K562 (cell line): ENCODE measurements around the gene OR56A5. TPM values are rescaled to one million over a fixed set of nuclear protein-coding genes. Genes with fewer than 3 reads are reported as not detected.

Experiments used
- ATF3 ChIP-seq, 2 experiments: fragments of 450-650 bp in 1 of 2; sonication (generic) in 1 of 2; formaldehyde crosslinking in 1 of 2; IDR thresholded peaks in 1 of 2; conservative IDR thresholded peaks in 1 of 2; 2 replicates each; pipeline versions ENCODE4 v1.6.1 to v1.8.1; 2016 to 2023; ENCODE audit warnings: mild to moderate bottlenecking in 2 of 2, moderate library complexity in 2 of 2, inconsistent platforms in 1 of 2, missing genetic modification reagents in 1 of 2
- BRD9 ChIP-seq: fragments of 450-650 bp; IDR thresholded peaks from 2 replicates; pipeline ENCODE4 v1.6.1; 2018; ENCODE audit warnings: low read depth; ENCODE audit not compliant: partially characterized antibody
- C11orf30 ChIP-seq: fragments of 450-650 bp; IDR thresholded peaks from 2 replicates; pipeline ENCODE4 v1.6.1; 2016; ENCODE audit warnings: low read depth, mild to moderate bottlenecking
- MAFF ChIP-seq: IDR thresholded peaks from 2 replicates; pipeline ENCODE4 v1.6.1; 2012; ENCODE audit warnings: low read length, improper control_type of control experiment
- MAFG ChIP-seq: fragments of 450-650 bp; conservative IDR thresholded peaks from 2 replicates; pipeline ENCODE4 v1.6.1; 2016; ENCODE audit warnings: missing genetic modification characterization, missing compliant biosample characterization
- MAZ ChIP-seq, 2 experiments: fragments of 450-650 bp in 1 of 2; sonication (generic) in 1 of 2; formaldehyde crosslinking; IDR thresholded peaks in 1 of 2; conservative IDR thresholded peaks in 1 of 2; 2 replicates each; pipeline versions ENCODE4 v1.4.0 to v1.5.0; 2020; ENCODE audit warnings: mild to moderate bottlenecking in 1 of 2, missing genetic modification reagents in 1 of 2
- STAT5A ChIP-seq: IDR thresholded peaks from 2 replicates; pipeline ENCODE4 v1.6.1; 2012; ENCODE audit warnings: low read length, inconsistent platforms, borderline replicate concordance
- TRIM24 ChIP-seq, 2 experiments: fragments of 450-650 bp; IDR thresholded peaks; 2 replicates each; pipeline ENCODE4 v1.6.1; 2016
- YY1 ChIP-seq, 3 experiments: IDR thresholded peaks; 2 replicates each; pipeline ENCODE4 v1.6.1; 2011; ENCODE audit warnings: low read length in 2 of 3, mild to moderate bottlenecking in 2 of 3, moderate library complexity in 2 of 3, borderline replicate concordance in 1 of 3, control low read depth in 1 of 3, low read depth in 1 of 3; ENCODE audit not compliant: insufficient read depth in 3 of 3, insufficient replicate concordance in 2 of 3, control insufficient read depth in 1 of 3, insufficient read length in 1 of 3; ENCODE audit errors: extremely low read depth in 1 of 3
- ZC3H11A ChIP-seq: IDR thresholded peaks from 2 replicates; pipeline ENCODE4 v1.6.1; 2012; ENCODE audit warnings: low read depth, low read length, improper control_type of control experiment
- polyA plus RNA-seq, 8 experiments: library from polyadenylated mRNA; depleted of rRNA in 4 of 8; stranded (reverse) in 5 of 8; unstranded in 3 of 8; fragments of >200 nt; fragmentation: Nextera tagmentation in 2 of 8; fragmentation: Illumina TruSeq in 1 of 8; extraction: Ambion mirVana in 2 of 8; extraction: Trizol in 1 of 8; gene quantifications; 2 replicates each; pipeline versions ENCODE4 v1.2.1 to v1.2.3, GENCODE V29; 2011 to 2014; ENCODE audit warnings: inconsistent platforms in 1 of 8, missing spikeins in 1 of 8
- total RNA-seq, 7 experiments: library from RNA; depleted of rRNA in 6 of 7; stranded (reverse); fragments of >200 nt in 6 of 7; fragmentation: Illumina TruSeq in 2 of 7; extraction: Trizol in 2 of 7; gene quantifications; 2 replicates each; pipeline versions ENCODE4 v1.2.1 to v1.2.3, GENCODE V29; 2011 to 2021; ENCODE audit warnings: low replicate concordance in 1 of 7
- TF ChIP-seq, protein P1 (sequence below): sonication (generic); formaldehyde crosslinking; IDR thresholded peaks from 2 replicates; pipeline ENCODE4 v1.8.1; 2023; ENCODE audit warnings: mild to moderate bottlenecking, missing genetic modification reagents

Gene OR56A5
- total and polyA plus RNA-seq, 9 of the 15 experiments (the other 6 are each of a cell fraction or from before 2014, with no cell fraction given) = not detected

DNA sequence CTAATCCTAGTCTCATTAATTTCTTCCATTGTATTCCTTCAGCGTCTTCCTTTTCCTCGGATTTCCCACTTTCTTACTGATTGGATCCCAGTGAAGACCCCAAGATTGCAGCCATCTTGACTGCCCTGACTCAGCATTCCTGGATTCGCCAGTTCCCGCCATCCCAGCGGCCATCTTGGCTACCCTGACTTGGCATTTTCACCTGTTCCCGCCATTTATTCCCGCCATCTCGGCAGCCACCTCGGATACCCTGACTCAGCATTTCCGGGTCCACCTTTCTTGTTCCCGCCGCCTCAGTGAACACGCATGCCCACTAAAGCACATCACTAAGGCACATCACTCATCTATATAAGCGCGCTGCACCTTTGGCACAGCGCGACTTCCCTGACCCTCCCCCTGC is 40.0 kb downstream of the OR56A5 start (continued):
- TF ChIP-seq ATF3 (IDR thresholded peaks at IDR 0.05) (peak; percentile 8; the same call in 1 of the 2 replicates), ATF3 (CRISPR knock-in tag; conservative IDR thresholded peaks at IDR 0.05) (no peak), BRD9 (no peak), TRIM24 (IDR thresholded peaks at IDR 0.05) (peak; percentile 75 to 84; a peak in 3 of 4 replicates), C11orf30 (peak; percentile 90), MAZ (CRISPR knock-in tag; conservative IDR thresholded peaks at IDR 0.05 in 1 of 2, IDR thresholded peaks at IDR 0.05 in 1 of 2) (no peak), MAFG (tag) (peak; percentile 84), MAFF (peak; percentile 87), STAT5A (no peak), YY1 (IDR thresholded peaks at IDR 0.05; ENCODE audit: borderline replicate concordance in 1 of 3, control insufficient read depth in 1 of 3, extremely low read depth in 1 of 3, insufficient read depth in 3 of 3, insufficient read length in 1 of 3, insufficient replicate concordance in 2 of 3, low read depth in 1 of 3, low read length in 2 of 3) (peak in 2 of 3 experiments; percentile 38 to 79), ZC3H11A (no peak)
- TF ChIP-seq, protein P1, sequence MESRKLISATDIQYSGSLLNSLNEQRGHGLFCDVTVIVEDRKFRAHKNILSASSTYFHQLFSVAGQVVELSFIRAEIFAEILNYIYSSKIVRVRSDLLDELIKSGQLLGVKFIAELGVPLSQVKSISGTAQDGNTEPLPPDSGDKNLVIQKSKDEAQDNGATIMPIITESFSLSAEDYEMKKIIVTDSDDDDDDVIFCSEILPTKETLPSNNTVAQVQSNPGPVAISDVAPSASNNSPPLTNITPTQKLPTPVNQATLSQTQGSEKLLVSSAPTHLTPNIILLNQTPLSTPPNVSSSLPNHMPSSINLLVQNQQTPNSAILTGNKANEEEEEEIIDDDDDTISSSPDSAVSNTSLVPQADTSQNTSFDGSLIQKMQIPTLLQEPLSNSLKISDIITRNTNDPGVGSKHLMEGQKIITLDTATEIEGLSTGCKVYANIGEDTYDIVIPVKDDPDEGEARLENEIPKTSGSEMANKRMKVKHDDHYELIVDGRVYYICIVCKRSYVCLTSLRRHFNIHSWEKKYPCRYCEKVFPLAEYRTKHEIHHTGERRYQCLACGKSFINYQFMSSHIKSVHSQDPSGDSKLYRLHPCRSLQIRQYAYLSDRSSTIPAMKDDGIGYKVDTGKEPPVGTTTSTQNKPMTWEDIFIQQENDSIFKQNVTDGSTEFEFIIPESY (CRISPR knock-in tag) = peak; percentile 47; the same call in 1 of the 2 replicates
- TF ChIP-seq, all 486 proteins: peak for 12
